Dedifferentiated amniotic fluid mesenchymal stem cell (primary cell): ENCODE measurements around the gene PAK6.

Source experiments
- DNase-seq: peaks from one replicate; pipeline ENCODE4 v3.0.0-alpha.2; 2016; ENCODE audit errors: extremely low spot score

Gene PAK6

DNA sequence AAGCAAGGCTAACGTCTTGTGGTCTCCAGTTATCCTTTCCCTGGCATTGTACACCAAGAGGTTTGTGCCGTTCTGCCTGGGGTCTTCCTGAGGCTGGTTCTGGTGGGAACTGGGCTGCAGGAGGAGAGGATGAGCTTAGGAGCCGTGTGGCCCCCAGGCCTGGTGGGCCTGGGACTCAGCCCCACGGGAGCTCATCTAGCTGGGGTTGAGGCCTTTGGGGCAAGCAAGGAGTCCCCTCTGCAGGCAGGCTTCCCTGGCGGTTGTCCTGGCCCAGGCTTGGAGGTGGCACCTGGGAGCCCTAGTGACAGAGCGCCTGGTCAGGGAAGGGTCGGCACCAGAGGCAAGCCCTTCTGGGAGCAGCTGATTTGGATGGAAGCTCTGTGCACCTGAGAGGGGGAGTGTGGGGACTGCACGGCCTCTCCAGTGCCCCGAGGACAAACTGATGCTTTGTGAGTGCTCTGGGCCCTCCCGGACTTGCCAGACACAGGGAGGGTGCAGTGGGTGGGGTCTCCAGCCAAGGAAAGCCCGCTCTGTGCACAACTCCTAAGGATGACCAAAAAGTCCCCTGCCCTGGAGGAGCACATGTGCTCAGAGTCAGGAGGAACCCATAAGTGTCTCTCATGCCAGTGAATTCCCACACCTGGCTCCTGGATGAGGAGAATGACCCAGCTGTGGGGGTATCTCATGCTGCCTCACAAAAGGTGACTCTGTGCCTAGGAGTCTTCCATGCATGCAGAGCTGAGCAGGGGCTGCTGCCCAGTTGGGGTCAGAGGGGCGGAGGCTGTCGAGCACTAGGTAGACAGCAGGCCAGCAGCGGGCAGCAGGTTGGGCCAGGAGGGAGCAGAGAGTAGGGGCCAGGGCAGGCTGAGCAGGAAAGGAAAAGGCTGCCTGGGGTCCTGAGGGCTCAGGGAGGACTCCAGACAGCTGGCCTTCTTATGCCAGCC lies 2.7 kb downstream of the PAK6 start:
- no peak for DNase-seq

DNA sequence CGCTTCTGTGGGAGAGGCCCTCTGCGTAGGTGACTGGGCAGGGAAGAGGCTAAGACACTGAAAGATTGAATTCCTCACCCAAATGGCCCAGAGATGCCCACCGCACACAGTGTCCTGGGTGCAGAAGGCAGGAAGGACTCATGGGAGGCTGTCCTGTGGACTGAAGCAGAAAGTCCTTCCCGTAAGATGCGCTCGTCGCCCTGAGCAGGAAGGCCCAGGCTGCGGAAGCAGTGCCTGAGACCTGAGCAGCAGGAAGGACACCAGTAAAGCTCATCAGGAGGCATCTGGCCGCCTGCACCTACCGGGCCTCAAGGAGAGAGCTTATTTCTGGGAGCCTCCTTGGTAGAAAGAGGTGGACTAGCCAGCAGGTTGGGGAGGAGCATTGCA lies 3.3 kb downstream of the PAK6 start:
- no peak for DNase-seq

DNA sequence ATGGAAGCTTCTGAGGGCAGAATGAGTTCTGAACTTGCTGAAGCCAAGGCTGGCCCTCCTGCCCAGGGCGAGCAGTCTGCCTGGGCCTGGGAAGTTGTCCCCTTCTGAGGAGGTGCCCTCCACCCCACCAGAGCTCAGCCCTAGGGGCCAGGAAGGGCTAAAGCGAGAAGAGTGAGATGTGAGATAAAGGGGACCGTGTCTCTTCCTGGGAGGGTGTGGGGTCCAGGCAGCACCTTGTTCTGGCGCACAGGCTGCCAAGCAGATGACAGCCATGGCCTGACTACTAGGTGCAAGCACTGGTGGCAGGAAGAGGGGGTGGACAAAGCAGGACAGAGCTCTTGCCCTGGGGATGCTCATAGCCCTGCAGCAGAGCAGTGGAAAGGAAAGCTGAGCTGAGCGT lies 3.7 kb downstream of the PAK6 start:
- no peak for DNase-seq

DNA sequence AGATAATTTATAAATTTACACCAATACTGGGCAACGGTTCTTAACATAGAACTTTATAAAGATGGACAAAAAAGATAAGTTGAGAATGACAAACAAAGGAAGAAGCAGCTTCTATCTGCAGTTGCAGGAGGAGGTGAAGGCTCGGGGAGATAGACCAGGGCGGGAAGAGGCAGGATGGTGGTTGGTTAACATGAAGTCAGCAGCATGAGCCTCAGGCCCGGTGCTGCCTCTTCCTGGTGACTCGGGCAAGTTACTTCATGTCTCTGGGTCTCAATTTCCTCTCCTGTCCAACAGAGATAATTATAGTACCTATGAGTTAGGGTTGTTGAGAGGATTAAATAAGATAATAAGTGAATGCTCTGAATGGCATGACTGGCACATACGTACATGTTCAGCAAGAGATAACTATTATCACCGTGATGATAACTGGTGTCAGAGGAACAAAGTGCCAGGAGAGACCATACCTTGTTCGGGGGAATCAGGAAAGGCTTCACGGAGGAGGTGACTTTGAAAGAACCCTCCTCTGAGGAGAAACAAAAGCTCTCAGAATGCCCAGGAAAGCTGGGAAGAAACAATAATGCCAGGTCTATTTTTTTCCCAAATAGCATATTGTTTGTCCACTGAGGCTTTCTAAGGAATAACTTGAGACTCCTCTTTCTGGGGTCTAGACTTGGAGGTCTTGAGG lies 4.4 kb downstream of the PAK6 start:
- DNase-seq, result no peak

DNA sequence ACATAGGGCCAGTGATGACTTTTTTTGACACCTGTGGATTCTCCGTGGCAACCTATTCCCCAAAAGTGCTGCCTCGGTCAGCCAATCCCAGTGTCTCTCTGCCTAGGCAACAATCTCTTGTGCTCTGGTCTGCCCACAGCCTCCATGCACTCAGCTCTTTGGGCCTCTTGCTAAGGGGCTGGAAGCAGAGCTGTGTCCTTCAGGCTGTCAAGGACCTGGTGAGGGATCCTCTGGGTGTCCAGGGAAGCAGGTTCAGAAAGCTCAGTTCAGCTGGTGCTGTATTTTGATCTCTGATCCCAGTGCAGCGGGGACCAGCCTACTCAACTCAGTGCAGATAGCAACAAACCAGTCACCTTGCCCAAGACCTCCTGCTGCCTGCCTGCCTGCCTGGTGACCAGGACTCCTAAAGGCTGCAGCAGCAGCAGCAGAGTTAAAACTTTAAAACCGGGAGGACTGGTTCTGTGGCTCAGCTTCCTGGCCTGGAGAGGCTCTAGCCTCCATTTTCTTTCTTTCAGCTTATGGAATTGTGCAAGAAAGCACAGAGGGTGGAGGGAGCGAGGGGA lies 6.2 kb downstream of the PAK6 start:
- no peak for DNase-seq

DNA sequence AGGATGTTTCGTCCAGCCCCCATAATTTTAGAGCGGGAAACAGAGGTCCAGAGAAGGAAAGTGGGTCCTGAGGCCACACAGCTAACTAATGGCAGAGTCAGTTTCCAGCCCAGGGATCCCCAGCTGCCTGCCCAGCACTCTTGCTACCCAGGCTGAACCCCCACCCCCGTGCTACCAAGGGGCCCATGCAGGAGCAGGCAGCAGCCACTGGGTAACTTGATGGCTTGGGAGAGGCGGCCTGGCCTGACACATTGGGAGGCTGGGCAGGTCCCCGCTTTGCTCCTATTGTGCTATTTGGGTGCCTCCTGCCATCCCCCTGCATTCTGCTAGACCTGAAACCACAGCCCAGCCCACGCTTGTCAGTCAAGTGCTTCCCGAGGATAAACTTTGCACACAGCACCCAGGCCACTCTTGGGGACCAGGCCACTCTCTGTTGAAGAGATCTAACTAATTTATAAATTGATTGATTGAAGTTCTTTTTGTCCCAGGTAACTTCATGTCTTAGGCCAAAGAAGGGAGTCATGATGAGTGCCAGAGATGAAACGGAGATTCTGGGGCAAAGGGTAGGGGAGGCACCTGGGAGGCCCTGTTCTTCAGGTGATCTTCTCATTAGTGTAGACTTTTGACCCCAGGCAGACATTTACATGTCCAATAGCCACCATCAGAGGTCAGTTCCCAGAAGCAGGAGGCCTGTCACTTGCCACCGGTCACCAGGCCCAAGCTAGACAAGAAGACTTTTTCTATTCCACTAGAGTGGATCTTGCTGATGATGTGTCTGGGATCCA lies 7.0 kb downstream of the PAK6 start:
- DNase-seq, result no peak

DNA sequence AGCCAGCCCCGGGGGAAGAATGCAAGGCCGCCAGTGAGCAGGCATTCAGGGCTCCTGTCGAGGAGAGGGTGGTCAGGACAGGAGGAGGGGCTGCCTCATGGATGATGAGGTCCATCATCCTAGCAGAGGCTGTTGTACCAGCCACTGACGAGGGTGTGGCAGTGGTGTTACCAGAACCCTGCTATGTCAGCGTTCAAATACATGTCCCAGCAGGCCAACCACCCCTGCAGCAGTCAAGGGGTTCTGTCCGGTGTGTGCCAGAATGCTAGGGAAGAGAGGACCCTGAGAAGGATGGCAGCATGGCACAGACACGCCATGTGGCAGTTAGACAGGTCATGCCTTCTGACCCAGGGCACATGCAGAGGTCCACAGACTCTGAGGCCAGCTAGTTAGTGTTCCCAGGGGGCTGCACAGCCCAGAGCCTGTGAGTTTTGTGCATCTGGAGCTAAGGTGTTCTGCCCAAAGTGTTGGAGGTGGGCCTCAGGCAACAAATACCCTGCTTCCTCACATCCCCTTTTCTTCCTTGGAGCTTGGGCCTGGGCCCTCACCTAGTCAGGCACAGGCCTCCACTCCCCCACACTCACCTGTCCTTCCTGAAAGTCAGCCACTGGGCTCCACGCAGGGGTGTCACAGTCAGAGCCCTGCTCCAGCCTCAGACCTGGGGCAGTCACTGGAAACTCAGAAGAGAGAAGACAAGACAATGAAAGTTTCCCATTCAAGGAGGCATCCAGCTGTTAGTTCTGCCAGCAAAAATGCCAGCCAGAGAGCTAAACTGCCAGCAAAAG lies 7.8 kb downstream of the PAK6 start:
- no peak for DNase-seq

DNA sequence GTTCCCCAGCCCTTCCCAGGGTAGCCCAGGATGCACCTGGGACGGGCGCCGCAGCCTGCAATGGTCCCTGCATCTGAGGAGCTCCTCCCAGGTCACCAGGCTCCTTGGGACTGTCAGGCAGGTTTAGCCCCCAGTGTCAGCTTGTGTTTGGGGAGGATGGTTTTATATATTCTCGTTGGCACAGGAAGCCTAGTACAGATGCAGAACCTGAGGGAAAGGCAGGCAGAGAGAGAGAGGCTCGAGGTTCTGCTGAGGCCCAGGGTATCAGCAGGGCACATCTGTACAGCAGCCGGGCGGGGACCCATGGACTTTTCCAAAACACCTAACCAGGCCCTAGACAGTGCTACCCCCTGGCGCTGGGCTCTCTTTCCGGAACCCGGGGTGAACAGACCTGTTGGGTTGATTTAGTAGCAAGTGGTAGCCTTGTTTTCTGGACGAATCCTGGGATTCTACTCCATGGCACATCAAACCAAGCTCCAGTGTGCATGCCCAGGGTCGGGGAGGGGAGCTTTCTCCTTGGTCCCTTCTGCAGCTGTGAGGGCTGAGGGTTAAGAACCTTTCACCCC lies 8.6 kb downstream of the PAK6 start:
- DNase-seq, result no peak

DNA sequence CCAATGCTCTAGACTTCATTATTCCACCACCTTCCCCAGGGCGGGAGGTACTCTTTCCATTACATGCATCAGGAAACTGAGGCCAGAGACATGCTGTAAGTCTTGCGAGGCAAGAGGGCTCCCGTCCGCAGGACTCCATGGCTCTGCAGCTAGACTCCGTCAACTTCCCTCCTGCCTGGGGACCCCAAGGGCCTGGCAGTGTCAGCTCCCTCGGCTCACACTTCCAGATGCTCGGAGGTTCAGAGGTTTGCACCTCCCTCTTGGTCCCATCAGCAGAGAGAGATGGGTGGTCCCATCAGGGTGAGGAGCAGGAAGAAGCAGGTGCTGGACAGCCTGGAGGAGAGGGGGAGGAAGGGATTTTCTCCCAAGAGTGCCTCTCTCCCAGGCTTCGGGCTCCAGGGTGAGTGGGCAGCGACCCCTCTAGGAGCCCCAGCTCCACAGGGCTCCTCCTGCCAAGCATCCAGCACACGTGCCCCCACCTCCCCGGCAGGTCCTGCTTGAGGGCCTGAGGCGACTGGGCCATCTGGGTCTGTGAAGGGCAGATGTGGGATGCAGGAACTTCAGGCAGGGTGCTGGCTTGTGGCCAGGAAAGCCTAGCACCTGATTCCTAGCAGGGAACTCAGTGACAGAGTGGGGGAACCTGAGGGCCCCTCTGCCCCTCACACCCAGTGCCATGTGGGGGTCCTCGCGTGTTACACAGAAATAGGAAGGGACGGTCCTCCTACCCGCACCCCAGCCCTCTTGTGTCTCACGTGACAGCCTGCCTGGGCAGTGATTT lies 9.3 kb downstream of the PAK6 start:
- DNase-seq, result no peak

DNA sequence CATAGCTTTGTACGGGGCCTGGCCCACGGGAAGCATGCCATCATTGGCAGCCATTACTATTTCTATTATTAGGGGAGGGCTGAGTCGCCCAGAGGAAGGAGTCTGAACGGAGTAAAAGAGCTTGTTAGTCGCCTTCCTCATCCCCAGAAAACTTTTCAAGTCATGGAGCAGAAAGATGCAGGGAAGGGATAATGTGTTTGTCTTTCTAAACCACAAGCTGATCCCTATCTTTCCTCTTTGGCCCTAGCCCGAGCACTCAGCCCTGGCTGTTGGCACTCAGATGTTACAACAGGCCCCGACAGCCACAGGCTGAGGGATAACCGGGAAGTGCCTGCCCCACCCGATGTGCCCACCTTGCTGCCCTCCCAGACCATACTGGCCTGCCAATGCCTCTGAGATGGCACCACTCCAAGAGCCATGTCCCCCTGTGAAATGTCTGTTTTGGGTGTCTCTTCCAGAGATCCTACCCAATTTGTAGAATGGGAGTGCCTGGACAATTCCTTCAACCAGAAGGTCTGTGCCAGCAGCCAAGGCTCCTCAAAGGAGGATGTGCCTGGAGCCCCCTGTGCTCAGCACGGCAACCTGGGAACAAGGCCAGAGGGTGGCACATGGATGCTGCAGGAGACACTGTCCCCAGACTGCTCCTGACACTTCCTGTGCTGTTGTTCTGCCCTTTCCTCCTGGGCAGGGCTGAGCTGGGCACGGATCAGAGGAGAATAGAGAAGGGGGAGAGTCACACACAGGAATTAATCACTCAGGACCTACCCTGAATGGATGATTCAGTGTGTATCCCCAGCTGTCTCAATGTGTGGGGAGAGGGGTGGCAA lies 10.8 kb downstream of the PAK6 start:
- DNase-seq, result peak; percentile 15

DNA sequence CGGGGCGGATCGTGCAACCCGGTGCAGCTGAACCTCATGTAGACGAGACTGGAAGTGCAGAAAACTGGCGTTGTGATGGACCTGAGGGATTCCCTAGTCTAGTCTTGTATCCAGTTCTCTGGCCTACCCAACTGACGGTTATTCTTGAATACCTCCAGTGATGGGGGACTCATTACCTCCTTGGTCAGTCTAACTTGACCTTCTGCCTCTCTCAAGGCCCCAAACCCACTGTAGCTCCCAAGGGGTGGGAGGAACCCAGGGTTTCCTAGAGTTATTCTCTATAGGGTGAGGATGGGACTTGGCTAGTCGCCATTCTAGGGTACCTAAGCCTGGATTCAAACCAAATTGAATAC lies 11.4 kb downstream of the PAK6 start:
- no peak for DNase-seq

DNA sequence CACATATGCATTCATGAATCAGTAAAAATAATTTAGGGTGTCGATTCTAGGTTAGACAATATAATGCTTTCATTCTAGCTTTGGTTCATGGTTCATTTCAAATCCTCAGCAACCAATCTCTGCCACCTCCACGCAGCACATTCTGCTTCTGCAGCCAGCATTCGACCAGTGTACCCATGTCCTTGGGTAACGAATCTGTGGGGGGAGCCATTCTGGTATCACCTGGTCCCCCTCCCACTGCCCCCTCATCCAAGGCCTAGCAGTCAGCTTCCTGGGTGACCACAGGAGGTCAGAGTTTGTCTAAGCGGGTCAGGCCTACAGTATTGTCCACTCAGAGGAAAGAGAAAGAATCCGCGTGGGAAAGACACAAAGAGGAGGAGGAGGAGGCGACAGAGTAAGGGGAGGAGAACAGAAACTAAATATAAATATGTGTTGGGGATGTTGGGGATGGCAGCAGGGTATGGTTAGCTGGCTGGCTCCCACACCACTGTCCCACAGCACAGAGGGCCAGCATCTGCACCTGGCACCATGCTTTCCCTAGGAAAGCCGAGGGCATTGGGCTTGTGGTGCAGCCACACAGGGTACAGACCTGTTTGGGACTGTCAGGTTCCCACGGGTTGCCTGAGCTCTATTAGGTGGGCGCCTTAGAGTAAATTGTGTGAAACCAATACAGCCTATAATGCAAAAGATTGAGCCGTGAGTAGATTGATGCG lies 12.1 kb downstream of the PAK6 start:
- no peak for DNase-seq

DNA sequence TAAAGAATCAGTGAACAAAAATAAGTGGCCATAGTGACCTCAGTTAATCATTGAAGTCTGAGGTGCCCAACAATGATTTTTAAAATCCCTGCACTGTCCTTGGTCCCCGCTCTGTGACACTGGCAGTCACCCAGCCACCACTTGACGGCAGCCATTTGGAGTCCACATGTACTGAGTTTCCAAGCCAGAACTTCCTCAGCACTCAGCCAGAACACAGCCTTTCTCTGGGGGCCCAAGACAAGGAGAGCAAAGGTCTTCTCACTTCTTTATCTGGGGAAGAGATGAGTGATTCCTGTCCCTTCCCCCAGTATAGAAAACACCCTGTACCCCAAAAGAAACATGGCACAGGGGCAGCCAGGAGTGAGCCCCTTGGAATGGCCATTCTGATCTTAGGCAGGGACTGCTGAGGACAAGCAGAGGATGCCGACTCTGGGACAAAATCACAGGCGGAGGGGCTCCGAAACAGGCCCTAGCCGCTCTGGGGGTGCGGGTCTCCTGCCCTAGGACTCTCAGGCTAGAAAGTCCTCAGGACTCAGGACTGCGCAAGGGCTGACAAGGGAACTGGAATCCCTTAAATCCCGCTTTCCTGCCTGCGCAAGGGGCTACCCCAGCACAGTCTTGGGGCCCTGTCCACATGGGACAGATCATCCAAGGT lies 12.8 kb downstream of the PAK6 start:
- DNase-seq, result no peak

DNA sequence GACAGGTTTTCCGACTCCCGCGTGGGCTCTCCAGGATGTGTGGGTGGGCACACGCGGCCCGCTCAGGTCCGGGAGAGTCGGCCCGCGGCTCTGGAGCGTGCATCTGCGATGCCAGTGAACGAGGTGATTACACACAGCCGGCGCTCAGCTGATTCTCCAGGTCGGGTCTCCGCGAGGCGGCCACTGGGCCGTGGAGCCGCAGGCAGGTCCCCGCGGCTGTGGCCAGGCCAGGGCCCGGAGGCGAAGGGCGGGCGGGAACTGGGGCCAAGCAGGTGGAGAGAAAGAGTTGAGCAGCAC lies 13.2 kb downstream of the PAK6 start:
- no peak for DNase-seq

DNA sequence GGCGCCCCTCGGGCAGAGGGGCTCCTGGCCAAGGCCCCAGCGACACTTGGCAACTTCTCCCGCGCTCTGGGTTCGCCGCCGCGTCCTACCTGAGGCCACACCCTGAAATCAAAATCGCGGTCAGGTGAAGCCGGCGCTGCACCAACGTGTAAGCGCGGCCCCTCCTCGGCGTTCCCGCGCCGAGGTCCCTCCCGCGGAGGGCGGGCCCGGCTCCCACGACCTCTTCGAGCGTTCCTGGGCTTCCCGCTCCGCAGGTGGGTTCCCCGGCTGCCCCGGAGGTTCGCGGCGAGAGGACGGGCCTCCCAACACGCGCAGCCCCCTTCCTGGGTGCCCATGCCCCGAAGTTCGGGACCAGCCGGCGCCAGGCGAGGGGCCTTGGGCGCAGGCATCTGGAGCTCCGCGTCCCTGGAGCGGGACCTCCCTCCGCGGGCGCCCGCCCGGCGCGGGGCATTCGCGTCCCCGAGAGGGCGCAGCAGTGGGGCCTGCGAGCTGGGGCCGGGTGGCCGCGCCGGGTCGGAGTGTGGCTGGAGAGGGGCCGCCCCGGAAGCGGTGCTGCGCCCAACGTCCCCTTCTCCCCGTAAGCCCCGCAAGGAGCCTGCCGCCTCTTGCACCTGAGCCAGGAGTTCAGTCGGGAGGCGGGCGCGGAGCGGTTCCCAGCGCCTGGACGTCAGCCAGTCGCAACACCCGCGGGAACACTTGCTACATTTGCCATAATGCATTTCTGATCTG lies 13.7 kb downstream of the PAK6 start:
- DNase-seq, result no peak

DNA sequence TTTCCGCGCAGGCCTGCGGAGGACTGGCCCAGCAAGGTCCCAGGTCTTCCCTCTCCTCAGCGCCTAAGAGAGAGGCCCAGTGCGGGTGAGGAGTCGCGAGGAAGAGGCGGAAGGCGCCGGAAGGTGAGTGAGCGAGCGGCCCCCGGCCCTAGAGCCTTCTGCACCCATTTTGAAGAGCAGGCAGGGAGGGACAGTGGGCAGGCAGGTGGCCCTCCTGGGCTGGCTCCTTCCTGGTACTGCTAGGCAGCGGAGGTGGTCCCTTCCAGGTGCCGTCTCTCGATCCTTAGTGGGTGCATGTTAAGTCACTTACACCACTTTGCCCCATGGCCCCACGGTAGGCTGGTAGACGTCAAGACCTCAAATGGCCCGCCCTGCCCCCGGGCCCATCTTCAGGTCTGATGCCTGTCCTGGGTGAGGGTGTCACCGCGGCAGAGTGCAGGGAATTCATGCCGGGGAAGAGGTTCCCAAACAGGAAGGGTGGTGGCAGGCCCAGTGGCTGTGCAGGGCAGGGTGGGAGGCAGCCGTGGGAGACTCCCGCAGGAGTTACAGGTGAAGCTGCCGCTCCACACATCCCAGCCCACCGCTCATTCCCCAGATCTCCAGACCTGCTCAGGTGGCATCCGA lies 14.4 kb downstream of the PAK6 start:
- DNase-seq, result no peak

DNA sequence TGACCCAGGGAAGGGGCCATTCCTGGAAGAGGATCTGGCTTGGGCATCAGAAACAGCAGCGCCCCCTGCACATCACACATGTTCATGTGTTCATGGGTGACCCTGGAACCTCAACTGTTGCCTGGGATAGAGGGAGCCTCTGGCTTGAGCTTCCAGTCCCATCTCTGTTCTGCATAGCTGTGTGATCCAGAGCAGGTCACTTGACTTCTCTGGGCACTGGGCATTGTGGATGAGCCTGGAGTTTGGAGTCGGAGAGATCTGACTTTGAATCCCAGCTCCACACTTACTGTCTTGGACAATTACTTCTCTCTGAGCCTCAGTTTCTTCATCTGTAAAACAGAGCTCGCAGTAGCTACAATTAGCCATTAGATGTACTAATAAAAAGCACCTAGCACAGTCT lies 15.6 kb downstream of the PAK6 start:
- DNase-seq, result no peak
